Transverse colon (tissue), 4 donors: ENCODE data around the gene ALK. TPM values are rescaled to one million over a fixed set of nuclear protein-coding genes. Genes with fewer than 3 reads are reported as not detected.

Experiments
- DNase-seq: peaks from one replicate; pipeline ENCODE4 v3.0.0-alpha.2; 2019
- H3K27ac ChIP-seq, 4 donors: fragments of 200-600 bp; sonication (generic); 2 replicates each; pipeline ENCODE4 v1.5.1; 2016 to 2018; ENCODE audit warnings: inconsistent platforms in 4 of 4
- H3K27me3 ChIP-seq: fragments of 200-600 bp; sonication (generic); 2 replicates; pipeline ENCODE4 v1.5.1; 2017; ENCODE audit warnings: inconsistent platforms
- H3K36me3 ChIP-seq, 4 donors: fragments of 200-600 bp; sonication (generic); 2 replicates each; pipeline ENCODE4 v1.5.1; 2017 to 2019; ENCODE audit warnings: inconsistent platforms in 4 of 4
- H3K4me1 ChIP-seq, 4 donors: fragments of 200-600 bp; sonication (generic); 2 replicates each; pipeline ENCODE4 v1.5.1; 2017 to 2020; ENCODE audit warnings: inconsistent platforms in 4 of 4
- H3K4me3 ChIP-seq, 4 donors: fragments of 200-600 bp; sonication (generic); 1 replicate in 1 of 4; 2 replicates in 3 of 4; pipeline versions ENCODE4 v1.5.1 to v1.6.1; 2017 to 2019; ENCODE audit warnings: inconsistent platforms in 4 of 4
- H3K9me3 ChIP-seq, 2 donors: fragments of 200-600 bp; sonication (generic); 2 replicates each; pipeline ENCODE4 v1.5.1; 2017 to 2019; ENCODE audit warnings: inconsistent platforms in 2 of 2
- EP300 ChIP-seq: sonication (generic); formaldehyde crosslinking; IDR thresholded peaks from one replicate; pipeline ENCODE4 v1.6.1; 2017; ENCODE audit warnings: antibody characterized with exemption, low read depth
- POLR2A ChIP-seq: fragments of 450-650 bp; IDR thresholded peaks from one replicate; pipeline ENCODE4 v1.6.1; 2016; ENCODE audit warnings: antibody characterized with exemption, mild to moderate bottlenecking, moderate library complexity
- POLR2AphosphoS5 ChIP-seq, 3 donors: sonication (generic); formaldehyde crosslinking; IDR thresholded peaks; one replicate each; pipeline ENCODE4 v1.6.1; 2016; ENCODE audit warnings: antibody characterized with exemption in 3 of 3
- WGBS, 2 donors: methylation state at CpG; one replicate each; pipeline ENCODE4 v1.1.5; 2018; ENCODE audit warnings: low coverage in 1 of 2; 5-methylcytosine and 5-hydroxymethylcytosine counted together
- in situ Hi-C, 4 donors: fragments of 200-750 bp; cut with MboI; loops; one replicate each; pipeline versions ENCODE4 v1.15.0 to v1.15.1; 2017; ENCODE audit warnings: low sequenced_read_pairs in 3 of 4, low pct_ligation_motif_present in 1 of 4, low pct_unique_long_range_greater_than_20kb in 1 of 4
- intact Hi-C: fragments of 100-400 bp; cut with DNase I; formaldehyde crosslinking; loops from one replicate; pipeline ENCODE4 v1.15.1; 2023; ENCODE audit warnings: low total_unique reads
- total RNA-seq, 4 donors: library from RNA; depleted of rRNA; stranded (reverse); fragments of >200 nt; gene quantifications; one replicate each; pipeline ENCODE4 v1.1.0, GENCODE V29; 2016
- TF ChIP-seq, protein P1 (sequence below), 5 experiments: fragments of 200-600 bp in 3 of 5; fragments of 450-650 bp in 2 of 5; sonication (generic) in 3 of 5; IDR thresholded peaks; 1 replicate in 2 of 5; 2 replicates in 3 of 5; pipeline ENCODE4 v1.5.1; 2016 to 2017; ENCODE audit warnings: antibody characterized with exemption in 5 of 5, inconsistent platforms in 3 of 5, mild to moderate bottlenecking in 2 of 5, moderate library complexity in 1 of 5

Gene ALK
- total RNA-seq, 4 donors from 2014 or later, result 0.32 to 0.82 TPM; not detected in 2

DNA sequence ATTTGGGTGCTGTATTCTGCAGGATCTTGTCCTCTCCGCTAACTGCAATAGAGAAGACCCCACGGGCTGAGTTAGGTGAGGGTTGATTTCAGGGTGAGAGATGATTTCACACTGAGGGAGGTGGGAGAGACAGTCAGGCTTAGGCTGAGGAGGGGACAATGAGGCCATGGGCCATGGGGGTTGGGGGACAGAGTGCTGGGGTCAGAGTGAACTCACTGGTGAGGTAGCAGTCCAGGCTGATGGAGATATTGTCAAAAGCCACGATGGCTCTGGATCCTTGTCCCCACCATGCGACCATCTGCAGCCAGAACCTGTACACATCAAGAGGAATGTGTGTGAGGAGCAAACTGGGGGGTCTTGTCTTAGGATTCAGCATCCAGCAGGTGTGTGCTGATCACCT, 646.2 kb downstream of the ALK start:
- intact Hi-C loops (no loop called here), in situ Hi-C loops (no loop called here)
- no peak for DNase-seq
- no peak overlapping the region for H3K4me3 ChIP-seq
- no peaks in the 10 kb centered on the region for H3K27me3 ChIP-seq
- no peaks in the 10 kb centered on the region for H3K36me3 ChIP-seq
- TF ChIP-seq, protein P1, sequence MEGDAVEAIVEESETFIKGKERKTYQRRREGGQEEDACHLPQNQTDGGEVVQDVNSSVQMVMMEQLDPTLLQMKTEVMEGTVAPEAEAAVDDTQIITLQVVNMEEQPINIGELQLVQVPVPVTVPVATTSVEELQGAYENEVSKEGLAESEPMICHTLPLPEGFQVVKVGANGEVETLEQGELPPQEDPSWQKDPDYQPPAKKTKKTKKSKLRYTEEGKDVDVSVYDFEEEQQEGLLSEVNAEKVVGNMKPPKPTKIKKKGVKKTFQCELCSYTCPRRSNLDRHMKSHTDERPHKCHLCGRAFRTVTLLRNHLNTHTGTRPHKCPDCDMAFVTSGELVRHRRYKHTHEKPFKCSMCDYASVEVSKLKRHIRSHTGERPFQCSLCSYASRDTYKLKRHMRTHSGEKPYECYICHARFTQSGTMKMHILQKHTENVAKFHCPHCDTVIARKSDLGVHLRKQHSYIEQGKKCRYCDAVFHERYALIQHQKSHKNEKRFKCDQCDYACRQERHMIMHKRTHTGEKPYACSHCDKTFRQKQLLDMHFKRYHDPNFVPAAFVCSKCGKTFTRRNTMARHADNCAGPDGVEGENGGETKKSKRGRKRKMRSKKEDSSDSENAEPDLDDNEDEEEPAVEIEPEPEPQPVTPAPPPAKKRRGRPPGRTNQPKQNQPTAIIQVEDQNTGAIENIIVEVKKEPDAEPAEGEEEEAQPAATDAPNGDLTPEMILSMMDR (IDR thresholded peaks at IDR 0.05), result no peak
- no peak for TF ChIP-seq POLR2AphosphoS5 (IDR thresholded peaks at IDR 0.05)
- TF ChIP-seq EP300, result no peak
- TF ChIP-seq POLR2A, result no peak
- WGBS, 2 donors, result 77 to 100% methylated on average over 1 to 4 of the region's 4 CpGs
- H3K4me1 ChIP-seq, result no peaks in the 10 kb centered on the region
- H3K9me3 ChIP-seq, result no peaks in the 10 kb centered on the region
- H3K27ac ChIP-seq, result no peak overlapping the region

DNA sequence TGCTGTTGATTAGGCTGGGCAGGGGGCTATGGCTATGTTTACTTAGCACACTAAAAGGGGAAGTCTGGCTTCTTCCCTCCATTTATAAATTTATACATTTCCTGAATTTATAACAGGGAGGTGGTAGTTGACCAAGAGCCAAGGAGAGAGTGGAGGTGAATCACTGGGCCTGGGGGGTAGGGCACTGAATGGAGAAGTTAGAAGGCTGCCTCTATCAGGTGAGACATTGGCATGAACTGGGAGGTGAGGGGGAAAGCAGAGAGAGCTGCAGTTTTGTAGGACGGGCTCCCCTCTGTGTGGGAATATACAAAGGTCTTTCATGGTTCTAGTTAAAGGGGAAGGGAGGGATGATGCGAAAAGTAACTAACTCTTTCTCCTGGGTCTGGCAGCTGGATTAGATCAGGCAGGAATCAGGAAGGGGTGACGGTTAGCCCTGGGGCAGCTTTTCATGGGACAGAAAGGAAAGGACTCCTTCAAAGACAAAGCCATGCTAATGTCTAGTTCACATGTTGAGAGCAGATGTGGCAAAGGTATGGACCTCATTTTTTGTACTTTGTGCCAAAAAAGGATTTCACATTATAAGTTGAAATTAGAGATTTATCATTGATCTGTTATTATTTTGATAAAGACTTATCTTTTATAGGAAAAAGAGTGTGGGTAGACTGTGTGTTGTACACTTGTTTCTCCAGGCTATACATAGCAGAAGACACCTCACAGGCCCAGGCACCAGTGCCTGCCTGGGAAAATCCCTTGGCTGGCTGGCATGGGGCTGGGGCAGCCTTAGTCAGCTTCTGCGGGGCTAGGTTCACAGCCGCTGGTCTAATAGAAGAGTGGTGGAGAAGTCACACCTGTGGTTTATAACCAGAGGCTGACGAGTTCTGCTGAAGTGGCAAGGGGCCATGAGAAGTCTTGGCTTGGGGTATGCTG, 647.4 kb downstream of the ALK start:
- Histone ChIP-seq H3K9me3 (no peaks in the 10 kb centered on the region), H3K4me1 (no peaks in the 10 kb centered on the region), H3K27me3 (no peaks in the 10 kb centered on the region), H3K36me3 (no peaks in the 10 kb centered on the region), H3K4me3 (no peak overlapping the region), H3K27ac (no peak overlapping the region)
- DNase-seq, result no peak
- no peak for TF ChIP-seq POLR2A
- TF ChIP-seq POLR2AphosphoS5 (IDR thresholded peaks at IDR 0.05), result no peak
- intact Hi-C loops, result no loop called here
- in situ Hi-C loops, result no loop called here
- WGBS, 2 donors, result 73 to 83% methylated on average over 3 to 6 of the region's 6 CpGs

DNA sequence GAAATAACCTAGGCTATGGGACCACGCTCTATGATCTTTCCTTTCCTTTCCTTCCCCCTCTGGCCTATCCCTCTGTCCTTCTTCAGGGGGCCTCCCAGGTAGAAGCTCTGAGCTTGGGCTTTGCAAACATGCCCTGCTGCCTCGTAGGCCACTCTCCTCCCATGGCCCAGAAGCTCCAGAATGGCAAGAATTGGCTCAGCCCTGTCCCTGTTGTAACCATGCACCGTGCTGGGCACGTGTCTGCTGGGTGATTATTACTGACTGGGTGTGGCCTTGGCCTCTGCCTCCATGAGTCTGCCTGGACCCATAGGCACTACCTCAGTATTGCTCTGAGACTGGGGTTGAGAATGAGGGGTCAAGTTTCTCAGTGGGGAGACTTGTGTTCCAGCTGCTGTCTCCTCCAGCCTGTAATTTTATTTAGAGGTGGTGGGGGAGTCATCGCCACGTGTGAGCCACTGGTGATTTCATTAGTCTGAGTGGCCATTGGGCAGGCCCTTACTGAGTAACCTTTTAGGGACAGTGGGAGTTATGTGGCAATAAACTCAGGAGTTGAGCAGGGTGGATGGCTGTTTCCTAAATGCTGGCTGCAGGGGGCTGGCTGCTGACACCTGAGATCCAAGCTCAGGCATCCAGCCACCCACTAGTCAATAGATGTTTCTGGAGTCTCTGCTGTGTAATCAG, 648.2 kb downstream of the ALK start:
- intact Hi-C loops, result no loop called here

DNA sequence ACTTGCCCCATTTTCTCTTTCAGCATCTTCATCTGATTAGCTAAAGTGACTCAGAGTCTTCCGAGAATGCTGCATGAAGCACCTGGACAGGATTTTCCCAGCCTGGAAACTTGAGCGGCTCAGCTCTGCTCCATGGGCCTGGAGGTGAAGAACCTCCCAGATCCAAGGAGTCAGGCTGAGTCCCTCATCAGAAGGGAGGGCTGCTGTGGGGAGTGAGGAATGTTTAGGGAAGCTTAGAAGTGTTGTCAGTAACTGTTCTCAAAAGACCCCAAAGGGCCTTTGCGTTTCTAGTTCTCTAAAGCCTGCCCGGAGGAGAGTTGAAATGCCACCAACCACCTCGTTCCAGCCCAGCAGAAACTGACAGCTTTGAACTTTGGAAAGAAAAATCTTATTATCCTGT, 649.1 kb downstream of the ALK start:
- Histone ChIP-seq H3K9me3 (no peaks in the 10 kb centered on the region), H3K27ac (no peak overlapping the region), H3K4me3 (no peak overlapping the region), H3K4me1 (no peaks in the 10 kb centered on the region), H3K27me3 (no peaks in the 10 kb centered on the region), H3K36me3 (no peaks in the 10 kb centered on the region)
- DNase-seq, result no peak
- intact Hi-C loops, result no loop called here
- in situ Hi-C loops, result no loop called here
- TF ChIP-seq, protein P1 (IDR thresholded peaks at IDR 0.05), result no peak
- TF ChIP-seq EP300, result no peak
- no peak for TF ChIP-seq POLR2A
- no peak for TF ChIP-seq POLR2AphosphoS5 (IDR thresholded peaks at IDR 0.05)
- WGBS, 2 donors, result 79 to 80% methylated on average over 4 to 5 of the region's 5 CpGs

More for the DNA sequence above, 648.2 kb downstream of the ALK start:
- Histone ChIP-seq H3K27me3 (no peaks in the 10 kb centered on the region), H3K36me3 (no peaks in the 10 kb centered on the region), H3K27ac (no peak overlapping the region), H3K4me1 (no peaks in the 10 kb centered on the region), H3K9me3 (no peaks in the 10 kb centered on the region), H3K4me3 (no peak overlapping the region)
- in situ Hi-C loops, result no loop called here
- no peak for DNase-seq
- 67 to 77% methylated on average over 3 to 6 of the region's 6 CpGs for WGBS, 2 donors
- no peak for TF ChIP-seq POLR2A
- TF ChIP-seq EP300, result no peak
- TF ChIP-seq, protein P1 (IDR thresholded peaks at IDR 0.05), result no peak
- no peak for TF ChIP-seq POLR2AphosphoS5 (IDR thresholded peaks at IDR 0.05)
